ENCODE results near the gene DMXL2.
A peak's percentile ranks its signal among the peaks of the same experiment; 100 is the strongest.
"Not testable (repeated sequence)": the region's sequence is repeated elsewhere in the genome, so short reads cannot be mapped to it uniquely, and the experiment has no call there.

The DMXL2 gene

GRCh38 chr15:51622604-51623370 is at the start of gene DMXL2:
TSS of gene DMXL2 (minus strand) at chr15:51622771. CDS start at chr15:51622545, 226 bp downstream.
- peak; percentile 88 for DNase-seq

DNA sequence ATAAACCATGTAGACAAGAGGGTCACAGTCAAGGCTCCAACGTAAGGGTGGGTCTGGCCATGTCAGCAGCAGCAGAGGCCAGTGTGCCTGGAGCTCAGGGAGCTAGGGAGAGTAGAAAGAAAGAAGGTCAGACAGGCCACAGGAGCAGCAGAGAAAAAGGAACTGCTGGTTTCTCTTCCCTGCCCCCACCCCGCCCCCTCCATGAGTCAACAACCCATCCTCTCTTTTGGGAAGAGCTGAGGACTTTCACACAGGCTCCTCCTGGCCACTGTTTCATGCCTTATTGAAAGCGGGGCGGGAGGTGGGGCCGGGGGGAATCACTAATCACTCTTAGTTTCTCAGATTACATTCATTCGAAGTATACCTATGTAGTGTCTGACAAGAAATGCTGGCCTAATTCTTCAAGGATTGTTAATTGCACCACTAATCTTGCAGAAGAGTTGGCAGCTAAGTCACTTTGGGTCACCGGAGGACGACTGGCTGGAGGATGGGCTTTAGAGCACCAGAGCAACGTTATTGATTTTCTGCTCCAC is 49.6 kb upstream of the DMXL2 start:
- no peak for DNase-seq

DNA sequence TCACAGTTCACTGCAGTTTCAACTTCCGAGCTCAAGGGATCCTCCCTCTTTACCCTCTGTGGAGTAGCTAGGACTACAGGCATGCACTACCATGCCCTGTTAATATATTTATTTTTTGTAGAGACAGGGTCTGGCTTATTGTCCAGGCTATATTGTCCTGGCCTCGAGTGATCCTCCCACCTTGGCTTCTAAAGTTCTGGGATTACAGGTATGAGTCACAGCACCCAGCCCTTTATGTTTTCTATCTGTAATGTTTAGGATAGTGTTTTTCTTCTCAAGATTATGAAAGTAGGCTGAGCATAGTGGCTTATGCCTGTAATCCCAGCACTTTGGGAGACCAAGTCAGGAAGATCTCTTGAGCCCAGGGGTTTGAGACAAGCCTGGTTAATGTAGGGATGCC is 46.8 kb upstream of the DMXL2 start:
- no peak for DNase-seq

DNA sequence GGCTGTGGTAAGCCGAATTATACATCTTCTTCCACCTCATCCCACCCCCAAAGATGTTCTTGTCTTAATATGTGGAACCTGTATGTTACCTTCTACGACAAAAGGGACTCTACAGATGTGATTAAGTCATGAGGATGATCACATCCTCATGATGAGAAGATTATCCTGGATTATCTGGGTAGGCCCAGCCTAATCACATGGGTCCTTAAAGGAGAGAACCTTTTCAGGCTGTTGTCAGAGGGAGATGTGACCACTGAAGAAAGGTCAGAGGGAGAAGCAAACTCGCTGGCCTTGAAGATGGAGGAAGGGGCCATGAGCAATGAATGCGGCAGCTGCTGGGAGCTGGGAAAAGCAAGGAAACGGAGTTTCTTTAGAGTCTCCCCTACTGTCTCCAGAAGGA is 45.9 kb upstream of the DMXL2 start:
- no peak for DNase-seq

GRCh38 chr15:51667478-51667877 is 44.9 kb upstream of the DMXL2 start:
- DNase-seq = no peak

GRCh38 chr15:51661072-51661471 is 38.5 kb upstream of the DMXL2 start:
- DNase-seq = no peak

GRCh38 chr15:51658664-51659063 is 36.1 kb upstream of the DMXL2 start:
- no peak for DNase-seq

- DNase-seq = not testable (repeated sequence)
Measured at GRCh38 chr15:51655401-51656057, 33.0 kb upstream of the DMXL2 start.

GRCh38 chr15:51652084-51652668 is 29.6 kb upstream of the DMXL2 start:
- no peak for DNase-seq

- DNase-seq = peak; percentile 73
Measured at GRCh38 chr15:51649659-51650521, 27.3 kb upstream of the DMXL2 start.

DNA sequence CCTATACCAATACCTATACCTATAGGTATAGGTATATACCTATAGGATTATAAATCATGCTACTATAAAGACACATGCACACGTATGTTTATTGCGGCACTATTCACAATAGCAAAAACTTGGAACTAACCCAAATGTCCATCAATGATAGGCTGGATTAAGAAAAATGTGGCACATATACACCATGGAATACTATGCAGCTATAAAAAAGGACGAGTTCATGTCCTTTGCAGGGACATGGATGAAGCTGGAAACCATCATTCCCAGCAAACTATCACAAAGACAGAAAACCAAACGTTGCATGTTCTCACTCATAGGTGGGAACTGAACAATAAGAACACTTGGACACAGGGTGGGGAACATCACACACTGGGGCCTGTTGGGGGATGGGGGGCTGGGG is 26.1 kb upstream of the DMXL2 start:
- not testable (repeated sequence) for DNase-seq

GRCh38 chr15:51648101-51648500 is 25.5 kb upstream of the DMXL2 start:
- DNase-seq = not testable (repeated sequence)

- DNase-seq = peak; percentile 11
Measured at GRCh38 chr15:51647128-51647562, 24.6 kb upstream of the DMXL2 start.

- no peak for DNase-seq
Measured at GRCh38 chr15:51642696-51643095, 20.1 kb upstream of the DMXL2 start.

DNA sequence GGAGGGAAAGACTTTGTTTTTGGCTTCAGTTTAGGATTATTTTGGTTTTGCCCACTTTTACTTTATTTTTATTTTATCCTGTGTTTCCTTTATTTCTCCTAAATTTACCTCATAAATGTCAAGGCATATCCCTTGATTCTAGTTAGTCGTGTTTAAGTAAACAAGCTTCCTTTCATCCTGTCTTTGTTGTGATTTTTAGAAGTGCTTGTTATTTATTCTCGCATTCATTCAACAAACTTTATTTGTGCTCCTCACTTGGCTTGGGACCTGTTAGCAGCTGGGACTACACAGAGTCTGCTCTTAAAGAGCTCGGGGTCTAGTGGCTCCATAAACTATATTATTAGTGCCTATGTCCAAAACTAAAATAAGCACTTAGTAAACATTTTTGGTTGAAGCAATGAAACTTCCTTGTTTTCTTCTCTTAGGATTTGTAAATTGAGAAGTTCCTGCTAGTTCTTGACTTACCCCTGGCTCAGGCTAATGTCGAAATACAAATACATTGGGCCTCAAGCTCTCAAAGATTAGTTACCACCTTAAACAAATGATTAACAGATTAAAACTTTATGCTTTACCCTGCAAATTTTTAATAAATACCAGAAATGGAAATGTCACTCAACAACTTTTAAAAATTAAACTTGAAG is 19.0 kb upstream of the DMXL2 start:
- DNase-seq = no peak

GRCh38 chr15:51634591-51635198 is 12.1 kb upstream of the DMXL2 start:
- DNase-seq = no peak

GRCh38 chr15:51629612-51630011 is 7.0 kb upstream of the DMXL2 start:
- DNase-seq = no peak

- no peak for DNase-seq
Measured at GRCh38 chr15:51625236-51625635, 2.7 kb upstream of the DMXL2 start.

DNA sequence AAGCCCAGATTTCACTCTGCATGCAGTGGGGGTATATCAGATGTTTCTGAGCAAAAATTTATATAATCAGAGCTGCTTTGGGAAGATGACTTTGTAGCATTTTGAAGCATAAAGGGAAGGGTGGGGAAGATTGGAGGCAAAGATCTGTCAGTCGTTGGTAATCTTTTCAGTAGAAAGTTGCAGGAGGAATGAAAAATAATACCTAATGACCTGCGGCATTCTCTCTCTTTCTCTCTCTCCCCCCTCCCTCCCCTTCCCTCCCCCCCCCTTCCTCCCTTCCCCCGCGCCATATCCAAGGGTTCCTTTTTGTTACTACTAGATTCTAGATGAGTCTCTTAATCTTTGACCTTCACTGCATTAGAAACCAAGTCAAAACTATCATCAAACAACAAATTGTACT is 1.5 kb upstream of the DMXL2 start:
- DNase-seq = no peak

- no peak for DNase-seq
Measured at GRCh38 chr15:51623386-51623938, 891 bp upstream of the DMXL2 start.

DNA sequence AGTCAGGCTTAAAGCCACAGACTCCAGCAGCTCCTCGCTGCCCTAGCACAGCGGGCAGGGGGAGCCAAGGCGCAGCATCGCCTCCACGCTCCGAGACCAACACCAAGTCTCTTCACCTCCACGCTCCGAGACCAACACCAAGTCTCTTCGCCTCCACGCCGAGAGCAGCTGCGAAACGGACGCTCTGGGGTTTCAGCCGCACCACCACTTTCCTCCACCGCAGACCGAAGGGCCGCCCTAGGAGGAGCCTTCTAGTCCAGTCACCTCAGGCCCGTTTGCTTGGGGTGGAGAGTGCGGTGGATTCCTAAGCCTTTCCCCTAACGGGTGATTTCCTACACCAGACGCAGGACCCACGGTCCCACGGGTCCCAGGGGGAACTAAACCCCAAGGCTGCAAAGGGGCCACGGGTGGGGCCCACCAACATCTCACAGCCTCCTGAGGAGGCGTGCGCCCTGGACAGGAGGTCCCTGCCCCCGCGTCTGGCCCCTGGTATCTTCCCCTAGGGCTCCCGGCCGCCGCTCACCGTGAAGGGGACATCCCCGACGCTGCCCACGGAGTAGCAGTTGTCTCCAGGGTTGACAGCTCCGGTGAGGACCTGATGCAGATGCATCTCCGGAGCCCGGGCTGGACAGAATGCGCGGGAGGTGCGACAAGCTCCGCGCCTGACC is 501 bp downstream of the DMXL2 start:
- peak; percentile 66 for DNase-seq
